ENCODE results near the gene LCNL1. TPM values are rescaled to one million over a fixed set of nuclear protein-coding genes. Genes with fewer than 3 reads are reported as not detected.

LCNL1 gene
- total and polyA plus RNA-seq, 2 of the 13 experiments (the other 11 are each of a cell fraction or from before 2014, with no cell fraction given): not detected

- TF ChIP-seq AGO2 (optimal IDR thresholded peaks at IDR 0.05; ENCODE audit: low read depth, low read length) (peak; percentile 2), RBFOX2 (IDR thresholded peaks at IDR 0.05; ENCODE audit: low read depth, low read length) (peak; percentile 50; the same call in 1 of the 2 replicates), ZNF557 (CRISPR knock-in tag; IDR thresholded peaks at IDR 0.05) (no peak), ZBTB33 (CRISPR knock-in tag; IDR thresholded peaks at IDR 0.05) (peak; percentile 80), HIVEP1 (CRISPR knock-in tag; IDR thresholded peaks at IDR 0.05) (no peak), ZNF547 (CRISPR knock-in tag; IDR thresholded peaks at IDR 0.05) (no peak), ZBTB38 (CRISPR knock-in tag; IDR thresholded peaks at IDR 0.05) (peak; percentile 95), ZNF513 (CRISPR knock-in tag; conservative IDR thresholded peaks at IDR 0.05) (no peak)
Measured at GRCh38 chr9:136942112-136942880, 40.5 kb upstream of the LCNL1 start (continued).

GRCh38 chr9:136942881-136943230 lies 39.9 kb upstream of the LCNL1 start:
- Histone ChIP-seq H3K4me3 (replicated peaks in 1 of 3; ENCODE audit: insufficient read depth in 1 of 3, low read depth in 2 of 3, low read length in 3 of 3) (peak overlapping the region in 2 of 3 experiments; percentile 91 to 95; a peak in 3 of 6 replicates), H3K27me3 (ENCODE audit: control insufficient read depth in 1 of 2, insufficient read depth in 2 of 2, low read length in 2 of 2) (no peaks in the 10 kb centered on the region), H3K36me3 (replicated peaks in 1 of 2; ENCODE audit: control insufficient read depth in 1 of 2, insufficient read depth in 2 of 2, low read length in 2 of 2) (peaks cover 8 to 36% of the 10 kb centered on the region in 2 experiments), H3K79me2 (ENCODE audit: insufficient read depth, low read length) (peaks cover 10% of the 10 kb centered on the region), H3K27ac (ENCODE audit: extremely low read length, insufficient read depth, low read length) (no peak overlapping the region), H3K9me3 (ENCODE audit: low read length) (no peaks in the 10 kb centered on the region), H3K4me1 (ENCODE audit: insufficient read depth, low read length) (peaks cover 41% of the 10 kb centered on the region), H3K9ac (ENCODE audit: insufficient read depth, low read depth, low read length) (peak overlapping the region; percentile 90; the same call in 1 of the 2 replicates), H2AFZ (ENCODE audit: low read length) (no peak overlapping the region), H4K20me1 (ENCODE audit: insufficient read depth, low read length) (no peaks in the 10 kb centered on the region), H3K4me2 (ENCODE audit: low read depth, low read length) (peak overlapping the region; percentile 89)
- TF ChIP-seq RBFOX2 (IDR thresholded peaks at IDR 0.05; ENCODE audit: low read depth, low read length) (0 out of 2 replicates have a peak, but pooled peaks have one; percentile 30), POGZ (CRISPR knock-in tag; IDR thresholded peaks at IDR 0.05) (peak; percentile 34; the same call in 1 of the 2 replicates), NBN (conservative IDR thresholded peaks at IDR 0.05) (no peak), PTBP1 (IDR thresholded peaks at IDR 0.05; ENCODE audit: low read depth, low read length, poor library complexity, severe bottlenecking) (peak; percentile 27), ZBTB38 (CRISPR knock-in tag; IDR thresholded peaks at IDR 0.05) (peak; percentile 85; the same call in 1 of the 2 replicates)
- FAIRE-seq (no peak), DNase-seq (ENCODE audit: low spot score) (no peak), ATAC-seq (no peak)
- POLR2A ChIA-PET: interaction anchor here (1.3 kb wide), 1 partner anchor 41 kb away, joined by 4 read pairs; no protein-coding TSS in a partner anchor
- no TSS peak for BruUV-seq (replicated peaks)
- CTCF ChIA-PET (ENCODE audit: low intra/inter-chr PET ratio, low total read pairs): no interaction called here
- in situ Hi-C loops (cut with HindIII; ENCODE audit: extremely low pct_ligation_motif_present, low pct_unique_long_range_greater_than_20kb) (no loop called here), intact Hi-C loops (cut with micrococcal nuclease; ENCODE audit: unreplicated experiment) (no loop called here)
- 89% methylated on average over 13 of the region's 16 CpGs for WGBS (ENCODE audit: low lambda C conversion rate)
